ENCODE results near the gene PEMT. TPM values are rescaled to one million over a fixed set of nuclear protein-coding genes. Genes with fewer than 3 reads are reported as not detected.

PEMT gene
- polyA plus RNA-seq, 2 of the 4 experiments (the other 2 are of a cell fraction), result 47.5 to 47.8 TPM

DNA sequence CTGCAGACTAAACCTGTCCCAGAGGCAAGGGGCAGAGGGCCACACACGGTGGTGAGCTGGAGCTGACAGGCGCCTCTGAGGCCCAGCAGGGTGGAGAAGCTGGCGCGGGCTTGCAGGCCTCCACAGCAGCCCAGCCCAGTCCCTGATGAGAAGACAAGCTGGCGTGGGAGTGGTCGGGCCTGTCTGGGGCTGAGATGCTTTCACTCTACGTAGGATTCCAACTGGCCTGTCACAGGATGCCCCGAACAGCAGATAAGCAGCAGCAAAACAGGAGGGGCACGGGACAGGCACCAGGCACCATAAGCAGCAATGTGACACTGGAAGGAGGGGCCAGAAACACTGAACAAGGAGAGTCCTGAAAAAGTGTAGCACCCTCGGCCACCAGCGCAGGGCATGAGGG is 40.1 kb downstream of the PEMT start:
- Histone ChIP-seq H3K4me2 (no peak overlapping the region), H3K9me3 (no peaks in the 10 kb centered on the region), H3K27ac (no peak overlapping the region), H3K4me3 (no peak overlapping the region), H3K4me1 (no peaks in the 10 kb centered on the region)
- CTCF ChIA-PET, result interaction anchor here (0.7 to 4.8 kb wide), 3 partner anchors 18 to 196 kb away, joined by 3 to 35 read pairs (median 3); no protein-coding TSS in a partner anchor
- DNase-seq (ENCODE audit: low read depth in 1 of 2, low spot score in 1 of 2) (no peak), FAIRE-seq (no peak), ATAC-seq (no peak; a peak in 1 of 6 replicates)
- 77% methylated on average over 11 of the region's 11 CpGs for WGBS (ENCODE audit: missing lambda C conversion rate)
- POLR2A ChIA-PET, result no interaction called here
- TF ChIP-seq NFE2L2 (conservative IDR thresholded peaks at IDR 0.05; ENCODE audit: low read length) (no peak), JUN (IDR thresholded peaks at IDR 0.05) (no peak), SREBF2 (IDR thresholded peaks at IDR 0.05) (no peak), CBX2 (IDR thresholded peaks at IDR 0.05; ENCODE audit: borderline replicate concordance, low read depth) (no peak), TFCP2L1 (CRISPR knock-in tag; IDR thresholded peaks at IDR 0.05) (no peak), REST (IDR thresholded peaks at IDR 0.05) (no peak), ESRRA (IDR thresholded peaks at IDR 0.05; ENCODE audit: borderline replicate concordance, low read length) (no peak), CEBPB (IDR thresholded peaks at IDR 0.05) (no peak)
- TF ChIP-seq, protein P1, sequence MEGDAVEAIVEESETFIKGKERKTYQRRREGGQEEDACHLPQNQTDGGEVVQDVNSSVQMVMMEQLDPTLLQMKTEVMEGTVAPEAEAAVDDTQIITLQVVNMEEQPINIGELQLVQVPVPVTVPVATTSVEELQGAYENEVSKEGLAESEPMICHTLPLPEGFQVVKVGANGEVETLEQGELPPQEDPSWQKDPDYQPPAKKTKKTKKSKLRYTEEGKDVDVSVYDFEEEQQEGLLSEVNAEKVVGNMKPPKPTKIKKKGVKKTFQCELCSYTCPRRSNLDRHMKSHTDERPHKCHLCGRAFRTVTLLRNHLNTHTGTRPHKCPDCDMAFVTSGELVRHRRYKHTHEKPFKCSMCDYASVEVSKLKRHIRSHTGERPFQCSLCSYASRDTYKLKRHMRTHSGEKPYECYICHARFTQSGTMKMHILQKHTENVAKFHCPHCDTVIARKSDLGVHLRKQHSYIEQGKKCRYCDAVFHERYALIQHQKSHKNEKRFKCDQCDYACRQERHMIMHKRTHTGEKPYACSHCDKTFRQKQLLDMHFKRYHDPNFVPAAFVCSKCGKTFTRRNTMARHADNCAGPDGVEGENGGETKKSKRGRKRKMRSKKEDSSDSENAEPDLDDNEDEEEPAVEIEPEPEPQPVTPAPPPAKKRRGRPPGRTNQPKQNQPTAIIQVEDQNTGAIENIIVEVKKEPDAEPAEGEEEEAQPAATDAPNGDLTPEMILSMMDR (IDR thresholded peaks at IDR 0.05), result no peak
- TF ChIP-seq, protein P2, sequence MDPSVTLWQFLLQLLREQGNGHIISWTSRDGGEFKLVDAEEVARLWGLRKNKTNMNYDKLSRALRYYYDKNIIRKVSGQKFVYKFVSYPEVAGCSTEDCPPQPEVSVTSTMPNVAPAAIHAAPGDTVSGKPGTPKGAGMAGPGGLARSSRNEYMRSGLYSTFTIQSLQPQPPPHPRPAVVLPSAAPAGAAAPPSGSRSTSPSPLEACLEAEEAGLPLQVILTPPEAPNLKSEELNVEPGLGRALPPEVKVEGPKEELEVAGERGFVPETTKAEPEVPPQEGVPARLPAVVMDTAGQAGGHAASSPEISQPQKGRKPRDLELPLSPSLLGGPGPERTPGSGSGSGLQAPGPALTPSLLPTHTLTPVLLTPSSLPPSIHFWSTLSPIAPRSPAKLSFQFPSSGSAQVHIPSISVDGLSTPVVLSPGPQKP (IDR thresholded peaks at IDR 0.05; ENCODE audit: low read depth, low read length), result no peak

- no peak overlapping the region for H3K4me2 ChIP-seq
- CTCF ChIA-PET, result interaction anchor here (1.3 to 2.4 kb wide), 2 partner anchors 18 to 53 kb away, joined by 4 to 8 read pairs; partner anchors contain the start of gene RASD1
- FAIRE-seq, result no peak
Observed at GRCh38 chr17:17549732-17550366, 41.7 kb downstream of the PEMT start.

More at GRCh38 chr17:17549732-17550366, 41.7 kb downstream of the PEMT start:
- Histone ChIP-seq H3K4me3 (no peak overlapping the region), H3K9me3 (no peaks in the 10 kb centered on the region), H3K27ac (no peak overlapping the region), H3K4me1 (no peaks in the 10 kb centered on the region)
- no peak for DNase-seq (ENCODE audit: low read depth in 1 of 2, low spot score in 1 of 2)
- POLR2A ChIA-PET, result no interaction called here
- 82% methylated on average over 20 of the region's 20 CpGs for WGBS (ENCODE audit: missing lambda C conversion rate)
- no peak for TF ChIP-seq BHLHE40 (IDR thresholded peaks at IDR 0.05; ENCODE audit: low read depth, low read length)
- TF ChIP-seq EHMT2 (IDR thresholded peaks at IDR 0.05; ENCODE audit: low read depth), result no peak
- TF ChIP-seq JUNB (IDR thresholded peaks at IDR 0.05), result no peak
- TF ChIP-seq REST (IDR thresholded peaks at IDR 0.05), result no peak
- no peak for ATAC-seq
